Measurements from ENCODE around the gene PWWP2A. TPM values are rescaled to one million over a fixed set of nuclear protein-coding genes. Genes with fewer than 3 reads are reported as not detected.

Gene PWWP2A
- polyA plus RNA-seq, 1 of the 3 experiments (the other 2 are of a cell fraction), result 5.7 TPM

GRCh38 chr5:160166069-160166972 lies 47.1 kb upstream of the PWWP2A start:
- H3K79me2 ChIP-seq (ENCODE audit: insufficient read depth), result no peaks in the 10 kb centered on the region
- peak overlapping the region; percentile 99 to 100 for H3K27ac ChIP-seq (ENCODE audit: low read depth in 2 of 2, low read length in 1 of 2)
- H3F3A ChIP-seq (replicated peaks; ENCODE audit: insufficient read depth), result peaks cover 35% of the 10 kb centered on the region
- H3K9ac ChIP-seq, result peak overlapping the region; percentile 54; the same call in 1 of the 2 replicates
- ChIA-PET CTCF (interaction anchor here (0.7 to 2.2 kb wide), 6 partner anchors 10 to 179 kb away, joined by 3 to 7 read pairs (median 3); no protein-coding TSS in a partner anchor), POLR2A (interaction anchor here (0.8 to 2.0 kb wide), 7 partner anchors 9 to 121 kb away, joined by 3 to 26 read pairs (median 5); no protein-coding TSS in a partner anchor)
- WGBS (ENCODE audit: low lambda C conversion rate), result 64% methylated on average over 5 of the region's 5 CpGs
- no peaks in the 10 kb centered on the region for H3K27me3 ChIP-seq (ENCODE audit: insufficient read depth)
- no peak for DNase-seq
- H3K9me3 ChIP-seq, result no peaks in the 10 kb centered on the region
- TF ChIP-seq JUND (IDR thresholded peaks at IDR 0.05), result no peak
- H4K20me1 ChIP-seq (ENCODE audit: insufficient read depth), result no peaks in the 10 kb centered on the region
- H2AFZ ChIP-seq (ENCODE audit: low read depth), result peak overlapping the region; percentile 47
- H3K4me3 ChIP-seq (ENCODE audit: low read depth in 2 of 2, low read length in 1 of 2), result no peak overlapping the region; a peak in 1 of 4 replicates
- peaks cover 33 to 44% of the 10 kb centered on the region in 2 experiments for H3K4me1 ChIP-seq (ENCODE audit: control insufficient read depth in 1 of 2, insufficient read depth in 2 of 2, low read depth in 1 of 2, low read length in 1 of 2)
- H3K9me2 ChIP-seq, result no peaks in the 10 kb centered on the region
- H3K4me2 ChIP-seq, result peak overlapping the region; percentile 74; the same call in 1 of the 2 replicates
- no peaks in the 10 kb centered on the region for H3K36me3 ChIP-seq (replicated peaks in 1 of 2; ENCODE audit: control insufficient read depth in 1 of 2, insufficient read depth in 2 of 2, low read length in 1 of 2)

- peak overlapping the region; percentile 85 for H3K9ac ChIP-seq
- peak overlapping the region; percentile 30 to 47 for H3K4me3 ChIP-seq (ENCODE audit: low read depth in 2 of 2, low read length in 1 of 2)
- peak; percentile 83 for DNase-seq
- no peaks in the 10 kb centered on the region for H3K36me3 ChIP-seq (replicated peaks in 1 of 2; ENCODE audit: control insufficient read depth in 1 of 2, insufficient read depth in 2 of 2, low read length in 1 of 2)
- H3K9me3 ChIP-seq, result no peaks in the 10 kb centered on the region
- peaks cover 33 to 44% of the 10 kb centered on the region in 2 experiments for H3K4me1 ChIP-seq (ENCODE audit: control insufficient read depth in 1 of 2, insufficient read depth in 2 of 2, low read depth in 1 of 2, low read length in 1 of 2)
- ChIA-PET POLR2A (interaction anchor here (0.8 to 2.0 kb wide), 11 partner anchors 10 to 235 kb away, joined by 3 to 26 read pairs (median 4); partner anchors contain the start of genes CCNJL and FAM200C), CTCF (interaction anchor here (0.7 to 2.2 kb wide), 6 partner anchors 11 to 180 kb away, joined by 3 to 7 read pairs (median 3); partner anchors contain the start of gene PWWP2A)
- no peaks in the 10 kb centered on the region for H3K79me2 ChIP-seq (ENCODE audit: insufficient read depth)
- peak overlapping the region; percentile 99 to 100 for H3K27ac ChIP-seq (ENCODE audit: low read depth in 2 of 2, low read length in 1 of 2)
- 1% methylated on average over 10 of the region's 15 CpGs for WGBS (ENCODE audit: low lambda C conversion rate)
- no peaks in the 10 kb centered on the region for H3K9me2 ChIP-seq
- no peaks in the 10 kb centered on the region for H4K20me1 ChIP-seq (ENCODE audit: insufficient read depth)
- peak overlapping the region; percentile 74 for H3K4me2 ChIP-seq
- peak overlapping the region; percentile 68 for H2AFZ ChIP-seq (ENCODE audit: low read depth)
- no peaks in the 10 kb centered on the region for H3K27me3 ChIP-seq (ENCODE audit: insufficient read depth)
- H3F3A ChIP-seq (replicated peaks; ENCODE audit: insufficient read depth), result peaks cover 35% of the 10 kb centered on the region
- peak; percentile 93 for TF ChIP-seq MAX (IDR thresholded peaks at IDR 0.05; ENCODE audit: low read depth)
- peak; percentile 100 for TF ChIP-seq NFIC (IDR thresholded peaks at IDR 0.05; ENCODE audit: borderline replicate concordance)
- peak; percentile 81 for TF ChIP-seq RFX5 (IDR thresholded peaks at IDR 0.05; ENCODE audit: low read length)
- TF ChIP-seq FOXM1 (IDR thresholded peaks at IDR 0.05; ENCODE audit: low read depth), result peak; percentile 64; the same call in 1 of the 2 replicates
- peak; percentile 90 for TF ChIP-seq JUND (IDR thresholded peaks at IDR 0.05)
- TF ChIP-seq MEF2A (IDR thresholded peaks at IDR 0.05; ENCODE audit: borderline replicate concordance, low read depth), result 0 out of 2 replicates have a peak, but pooled peaks have one; percentile 26
- TF ChIP-seq REST (IDR thresholded peaks at IDR 0.05; ENCODE audit: low read depth, low read length), result peak; percentile 76
- TF ChIP-seq GABPA (IDR thresholded peaks at IDR 0.05; ENCODE audit: low read depth), result no peak; the same call in 1 of the 2 replicates
- TF ChIP-seq RXRA (IDR thresholded peaks at IDR 0.05; ENCODE audit: borderline replicate concordance, low read depth), result peak; percentile 84; the same call in 1 of the 2 replicates
- TF ChIP-seq RCOR1 (IDR thresholded peaks at IDR 0.05; ENCODE audit: low read length), result peak; percentile 46; the same call in 1 of the 2 replicates
- peak; percentile 73 for TF ChIP-seq USF2 (IDR thresholded peaks at IDR 0.05; ENCODE audit: borderline replicate concordance, low read depth, low read length)
- TF ChIP-seq RAD21 (IDR thresholded peaks at IDR 0.05; ENCODE audit: low read length), result peak; percentile 42
- TF ChIP-seq TEAD4 (IDR thresholded peaks at IDR 0.05; ENCODE audit: borderline replicate concordance, insufficient read depth), result peak; percentile 95
- peak; percentile 66 for TF ChIP-seq SIN3A (IDR thresholded peaks at IDR 0.05; ENCODE audit: borderline replicate concordance, low read depth, low read length)
- TF ChIP-seq USF1 (IDR thresholded peaks at IDR 0.05; ENCODE audit: borderline replicate concordance, low read depth), result peak; percentile 81
Observed at GRCh38 chr5:160165137-160166068, 46.2 kb upstream of the PWWP2A start.
